ENCODE results near the gene CLTB. TPM values are rescaled to one million over a fixed set of nuclear protein-coding genes. Genes with fewer than 3 reads are reported as not detected.

Gene CLTB
- total RNA-seq, 2 experiments from 2014 or later: 69.5 to 73.2 TPM

GRCh38 chr5:176362233-176362490 lies 54.2 kb downstream of the CLTB start:
- H3K27ac ChIP-seq (ENCODE audit: low read depth in 1 of 2, low read length in 2 of 2): peak overlapping the region; percentile 65 to 69
- H3K36me3 Mint-ChIP-seq (ENCODE audit: low read depth): peaks cover 37% of the 10 kb centered on the region
- H3K27ac Mint-ChIP-seq: peak overlapping the region; percentile 87
- H3K36me3 ChIP-seq (ENCODE audit: insufficient read depth, low read length): peaks cover 16% of the 10 kb centered on the region
- H3K27me3 Mint-ChIP-seq: no peaks in the 10 kb centered on the region
- H3K4me3 Mint-ChIP-seq: peak overlapping the region; percentile 96
- no peaks in the 10 kb centered on the region for H3K27me3 ChIP-seq (ENCODE audit: control insufficient read depth in 1 of 2, insufficient read depth in 2 of 2, low read length in 2 of 2)
- ChIA-PET CTCF (interaction anchor here (0.8 to 2.8 kb wide), 3 partner anchors 24 to 86 kb away, joined by 3 to 7 read pairs (median 5); partner anchors contain the start of genes CLTB and FAF2), POLR2A (interaction anchor here (0.7 to 3.9 kb wide), 19 partner anchors 8 to 1842 kb away, joined by 3 to 77 read pairs (median 5); partner anchors contain the start of genes CLTB, FAF2, HIGD2A and HNRNPAB)
- H3K9me3 Mint-ChIP-seq: no peaks in the 10 kb centered on the region
- intact Hi-C loops (cut with DNase I, micrococcal nuclease): loop anchor here in 1 of 2 experiments (2.0 kb wide), 1 partner anchor 87 kb away; the partner anchor contains the start of gene FAF2
- H3K9me3 ChIP-seq (ENCODE audit: control insufficient read depth in 1 of 2, insufficient read depth in 1 of 2, low read length in 2 of 2): no peaks in the 10 kb centered on the region
- peaks cover 48% of the 10 kb centered on the region for H3K4me1 Mint-ChIP-seq (ENCODE audit: low read depth)
- no peak for DNase-seq
- TF ChIP-seq CTCF (IDR thresholded peaks at IDR 0.05): no peak
- no peak for ATAC-seq (ENCODE audit: poor library complexity)
- peaks cover 41% of the 10 kb centered on the region for H3K4me1 ChIP-seq (ENCODE audit: insufficient read depth, low read length)
- H3K4me3 ChIP-seq (ENCODE audit: low read length): peak overlapping the region; percentile 98

GRCh38 chr5:176361437-176362232 lies 54.7 kb downstream of the CLTB start, which contains the start of gene KIAA1191:
Gene KIAA1191 (minus strand): TSS chr5:176361764. CDS start chr5:176359508, 2,256 bp downstream.
- ATAC-seq (ENCODE audit: poor library complexity) (peak; percentile 92), DNase-seq (peak; percentile 89 to 98 (median 94))
- TF ChIP-seq CTCF (IDR thresholded peaks at IDR 0.05): no peak
- H3K9me3 ChIP-seq (ENCODE audit: control insufficient read depth in 1 of 2, insufficient read depth in 1 of 2, low read length in 2 of 2): no peaks in the 10 kb centered on the region
- no peaks in the 10 kb centered on the region for H3K27me3 Mint-ChIP-seq
- peaks cover 20% of the 10 kb centered on the region for H3K36me3 ChIP-seq (ENCODE audit: insufficient read depth, low read length)
- no peaks in the 10 kb centered on the region for H3K9me3 Mint-ChIP-seq
- H3K27ac Mint-ChIP-seq: peak within 1 kb of the TSS; percentile 87
- intact Hi-C loops (cut with DNase I, micrococcal nuclease): loop anchor here (1.0 to 2.0 kb wide), 3 partner anchors 27 to 87 kb away; partner anchors contain the start of genes HIGD2A (in 2 of the 2), NOP16 (in 2 of the 2), CLTB (in 1 of the 2) and FAF2 (in 1 of the 2)
- peaks cover 40% of the 10 kb centered on the region for H3K36me3 Mint-ChIP-seq (ENCODE audit: low read depth)
- ChIA-PET POLR2A (interaction anchor here (0.7 to 3.9 kb wide), 22 partner anchors 9 to 1843 kb away, joined by 3 to 77 read pairs (median 5); partner anchors contain the start of genes CLTB, FAF2, HIGD2A and HNRNPAB), CTCF (interaction anchor here (0.8 to 2.8 kb wide), 3 partner anchors 25 to 87 kb away, joined by 3 to 7 read pairs (median 5); partner anchors contain the start of genes CLTB and FAF2)
- H3K4me3 Mint-ChIP-seq: peak within 1 kb of the TSS; percentile 96
- H3K4me3 ChIP-seq (ENCODE audit: low read length): peak within 1 kb of the TSS; percentile 98
- H3K4me1 ChIP-seq (ENCODE audit: insufficient read depth, low read length): peaks cover 41% of the 10 kb centered on the region
- peak within 1 kb of the TSS; percentile 69 to 79 for H3K27ac ChIP-seq (ENCODE audit: low read depth in 1 of 2, low read length in 2 of 2)
- no peaks in the 10 kb centered on the region for H3K27me3 ChIP-seq (ENCODE audit: control insufficient read depth in 1 of 2, insufficient read depth in 2 of 2, low read length in 2 of 2)
- peaks cover 48% of the 10 kb centered on the region for H3K4me1 Mint-ChIP-seq (ENCODE audit: low read depth)

GRCh38 chr5:176360894-176361436 lies 55.4 kb downstream of the CLTB start:
- POLR2A ChIA-PET: interaction anchor here (1.0 to 3.9 kb wide), 16 partner anchors 9 to 1843 kb away, joined by 3 to 77 read pairs (median 6); partner anchors contain the start of genes CLTB, FAF2, HIGD2A and HNRNPAB
- peak overlapping the region; percentile 64 to 79 for H3K27ac ChIP-seq (ENCODE audit: low read depth in 1 of 2, low read length in 2 of 2)
- ATAC-seq (ENCODE audit: poor library complexity): no peak
- intact Hi-C loops (cut with DNase I, micrococcal nuclease): loop anchor here (1.0 to 2.0 kb wide), 2 partner anchors 27 to 56 kb away; partner anchors contain the start of genes HIGD2A (in 2 of the 2), NOP16 (in 2 of the 2) and CLTB (in 1 of the 2)
- Mint-ChIP-seq H3K4me1 (ENCODE audit: low read depth) (peaks cover 48% of the 10 kb centered on the region), H3K27ac (peak overlapping the region; percentile 87), H3K4me3 (peak overlapping the region; percentile 96), H3K9me3 (no peaks in the 10 kb centered on the region), H3K27me3 (no peaks in the 10 kb centered on the region), H3K36me3 (ENCODE audit: low read depth) (peaks cover 44% of the 10 kb centered on the region)
- no peak for TF ChIP-seq CTCF (IDR thresholded peaks at IDR 0.05)
- H3K27me3 ChIP-seq (ENCODE audit: control insufficient read depth in 1 of 2, insufficient read depth in 2 of 2, low read length in 2 of 2): no peaks in the 10 kb centered on the region
- CTCF ChIA-PET: interaction anchor here (1.5 to 2.8 kb wide), 2 partner anchors 56 to 87 kb away, joined by 5 to 7 read pairs; partner anchors contain the start of genes CLTB and FAF2
- peak in 2 of 14 experiments; percentile 2 to 38 for DNase-seq
- peak overlapping the region; percentile 98 for H3K4me3 ChIP-seq (ENCODE audit: low read length)
- H3K9me3 ChIP-seq (ENCODE audit: control insufficient read depth in 1 of 2, insufficient read depth in 1 of 2, low read length in 2 of 2): no peaks in the 10 kb centered on the region
- peaks cover 35% of the 10 kb centered on the region for H3K4me1 ChIP-seq (ENCODE audit: insufficient read depth, low read length)
- peaks cover 27% of the 10 kb centered on the region for H3K36me3 ChIP-seq (ENCODE audit: insufficient read depth, low read length)
